Measurements from ENCODE around the gene PTPRG. TPM values are rescaled to one million over a fixed set of nuclear protein-coding genes. Genes with fewer than 3 reads are reported as not detected.
A peak's percentile ranks its signal among the peaks of the same experiment; 100 is the strongest.

The PTPRG gene
- total and polyA plus RNA-seq, 10 of the 15 experiments (the other 5 are each of a cell fraction or from before 2014, with no cell fraction given), result 0.29 to 20.7 (median 1.4) TPM

DNA sequence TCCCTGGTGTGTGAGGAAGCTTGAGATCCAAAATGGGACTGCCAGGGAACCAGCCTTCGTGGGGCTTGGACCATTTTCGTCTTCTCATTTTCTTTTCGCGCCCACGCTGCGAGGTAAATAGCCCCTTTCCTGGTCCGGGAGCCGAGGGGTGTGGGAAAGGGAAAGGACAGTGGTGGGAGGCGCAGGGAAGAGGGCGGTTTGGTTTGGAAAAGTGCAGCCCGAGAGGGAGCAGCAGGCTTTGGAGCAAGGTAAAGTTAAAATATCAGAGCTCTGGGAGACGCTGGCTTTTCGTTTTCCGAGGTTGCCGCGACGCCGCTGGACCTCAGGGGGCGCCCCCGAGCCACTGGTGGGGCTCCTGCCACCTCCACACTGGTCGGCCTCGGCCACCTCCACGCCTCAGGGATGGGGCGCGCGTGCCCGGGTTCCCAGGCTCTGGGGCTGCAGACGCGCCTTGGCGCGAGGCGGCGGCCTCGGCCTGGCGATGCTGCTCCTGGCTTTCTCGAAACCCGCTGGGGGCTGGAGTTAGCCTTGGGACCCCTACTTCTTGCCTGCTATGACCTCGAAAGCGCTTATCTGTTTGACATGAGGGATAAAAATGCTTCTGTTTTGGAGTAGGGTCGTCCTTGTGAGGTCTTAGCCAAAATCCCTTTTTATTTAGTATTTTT is 3.2 kb downstream of the PTPRG start:
- in situ Hi-C loops (cut with MboI), result loop anchor here (10.0 kb wide), 1 partner anchor 620 kb away; no protein-coding TSS in a partner anchor
- H3K4me3 ChIP-seq, result no peak overlapping the region
- SMC1A ChIA-PET (ENCODE audit: uncharacterized antibody, unreplicated experiment), result interaction anchor here (0.6 to 5.4 kb wide), 63 partner anchors 9 to 624 kb away, joined by 3 to 97 read pairs (median 5); no protein-coding TSS in a partner anchor
- 14% methylated on average over 40 of the region's 40 CpGs for WGBS (ENCODE audit: insufficient coverage, insufficient replicate concordance, low lambda C conversion rate, missing lambda C conversion rate)
- peaks cover 5 to 20% of the 10 kb centered on the region in 2 experiments for H3K27me3 ChIP-seq (replicated peaks in 1 of 2; ENCODE audit: control insufficient read depth in 2 of 2, insufficient read depth in 2 of 2, low read length in 1 of 2)
- no peaks in the 10 kb centered on the region for H3K79me2 ChIP-seq (ENCODE audit: control insufficient read depth, insufficient read depth, low read length)
- H4K20me1 ChIP-seq (ENCODE audit: control insufficient read depth, insufficient read depth), result no peaks in the 10 kb centered on the region
- no peak overlapping the region for H3K4me2 ChIP-seq (ENCODE audit: control insufficient read depth, insufficient read depth)
- no peaks in the 10 kb centered on the region for H3K36me3 ChIP-seq (ENCODE audit: control insufficient read depth in 2 of 2, insufficient read depth in 2 of 2, low read length in 1 of 2)
- H2AFZ ChIP-seq (ENCODE audit: control insufficient read depth, low read depth, low read length), result no peak overlapping the region
- intact Hi-C loops (cut with micrococcal nuclease; ENCODE audit: unreplicated experiment), result loop anchor here (5.0 to 10.0 kb wide), 8 partner anchors 73 to 623 kb away; no protein-coding TSS in a partner anchor
- POLR2A ChIA-PET, result interaction anchor here (0.7 to 1.7 kb wide), 9 partner anchors 104 to 623 kb away, joined by 3 to 5 read pairs (median 3); no protein-coding TSS in a partner anchor
- FAIRE-seq (no peak), DNase-seq (ENCODE audit: low read depth, low spot score) (no peak), ATAC-seq (peak; percentile 37)
- no peak overlapping the region for H3K9ac ChIP-seq (ENCODE audit: control insufficient read depth, insufficient read depth, low read length)
- RAD21 ChIA-PET (ENCODE audit: unreplicated experiment), result interaction anchor here (0.5 to 6.1 kb wide), 78 partner anchors 8 to 672 kb away, joined by 3 to 113 read pairs (median 4); no protein-coding TSS in a partner anchor
- BruUV-seq (replicated peaks), result no TSS peak
- no peaks in the 10 kb centered on the region for H3K9me3 ChIP-seq (replicated peaks; ENCODE audit: control insufficient read depth, insufficient read depth, low read length)
- no peaks in the 10 kb centered on the region for H3K4me1 ChIP-seq (ENCODE audit: control insufficient read depth, insufficient read depth, low read length)
- CTCF ChIA-PET, result interaction anchor here (0.6 to 6.3 kb wide), 73 partner anchors 9 to 980 kb away, joined by 3 to 97 read pairs (median 4); no protein-coding TSS in a partner anchor
- H3K27ac ChIP-seq (ENCODE audit: control insufficient read depth, insufficient read depth), result no peak overlapping the region
- TF ChIP-seq TCF12 (IDR thresholded peaks at IDR 0.05; ENCODE audit: low read depth, low read length), result no peak
- TF ChIP-seq, protein P1, sequence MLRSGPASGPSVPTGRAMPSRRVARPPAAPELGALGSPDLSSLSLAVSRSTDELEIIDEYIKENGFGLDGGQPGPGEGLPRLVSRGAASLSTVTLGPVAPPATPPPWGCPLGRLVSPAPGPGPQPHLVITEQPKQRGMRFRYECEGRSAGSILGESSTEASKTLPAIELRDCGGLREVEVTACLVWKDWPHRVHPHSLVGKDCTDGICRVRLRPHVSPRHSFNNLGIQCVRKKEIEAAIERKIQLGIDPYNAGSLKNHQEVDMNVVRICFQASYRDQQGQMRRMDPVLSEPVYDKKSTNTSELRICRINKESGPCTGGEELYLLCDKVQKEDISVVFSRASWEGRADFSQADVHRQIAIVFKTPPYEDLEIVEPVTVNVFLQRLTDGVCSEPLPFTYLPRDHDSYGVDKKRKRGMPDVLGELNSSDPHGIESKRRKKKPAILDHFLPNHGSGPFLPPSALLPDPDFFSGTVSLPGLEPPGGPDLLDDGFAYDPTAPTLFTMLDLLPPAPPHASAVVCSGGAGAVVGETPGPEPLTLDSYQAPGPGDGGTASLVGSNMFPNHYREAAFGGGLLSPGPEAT (IDR thresholded peaks at IDR 0.05; ENCODE audit: low read depth), result no peak
- TF ChIP-seq NR2C1 (IDR thresholded peaks at IDR 0.05), result no peak
- peak; percentile 78; the same call in 1 of the 2 replicates for TF ChIP-seq SMARCA5 (IDR thresholded peaks at IDR 0.05)
- TF ChIP-seq ZNF24 (IDR thresholded peaks at IDR 0.05), result no peak
- TF ChIP-seq, protein P2, sequence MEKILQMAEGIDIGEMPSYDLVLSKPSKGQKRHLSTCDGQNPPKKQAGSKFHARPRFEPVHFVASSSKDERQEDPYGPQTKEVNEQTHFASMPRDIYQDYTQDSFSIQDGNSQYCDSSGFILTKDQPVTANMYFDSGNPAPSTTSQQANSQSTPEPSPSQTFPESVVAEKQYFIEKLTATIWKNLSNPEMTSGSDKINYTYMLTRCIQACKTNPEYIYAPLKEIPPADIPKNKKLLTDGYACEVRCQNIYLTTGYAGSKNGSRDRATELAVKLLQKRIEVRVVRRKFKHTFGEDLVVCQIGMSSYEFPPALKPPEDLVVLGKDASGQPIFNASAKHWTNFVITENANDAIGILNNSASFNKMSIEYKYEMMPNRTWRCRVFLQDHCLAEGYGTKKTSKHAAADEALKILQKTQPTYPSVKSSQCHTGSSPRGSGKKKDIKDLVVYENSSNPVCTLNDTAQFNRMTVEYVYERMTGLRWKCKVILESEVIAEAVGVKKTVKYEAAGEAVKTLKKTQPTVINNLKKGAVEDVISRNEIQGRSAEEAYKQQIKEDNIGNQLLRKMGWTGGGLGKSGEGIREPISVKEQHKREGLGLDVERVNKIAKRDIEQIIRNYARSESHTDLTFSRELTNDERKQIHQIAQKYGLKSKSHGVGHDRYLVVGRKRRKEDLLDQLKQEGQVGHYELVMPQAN (conservative IDR thresholded peaks at IDR 0.05), result 0 out of 2 replicates have a peak, but pooled peaks have one; percentile 35
- TF ChIP-seq ATF7 (IDR thresholded peaks at IDR 0.05; ENCODE audit: low read depth), result no peak
- TF ChIP-seq, protein P3, sequence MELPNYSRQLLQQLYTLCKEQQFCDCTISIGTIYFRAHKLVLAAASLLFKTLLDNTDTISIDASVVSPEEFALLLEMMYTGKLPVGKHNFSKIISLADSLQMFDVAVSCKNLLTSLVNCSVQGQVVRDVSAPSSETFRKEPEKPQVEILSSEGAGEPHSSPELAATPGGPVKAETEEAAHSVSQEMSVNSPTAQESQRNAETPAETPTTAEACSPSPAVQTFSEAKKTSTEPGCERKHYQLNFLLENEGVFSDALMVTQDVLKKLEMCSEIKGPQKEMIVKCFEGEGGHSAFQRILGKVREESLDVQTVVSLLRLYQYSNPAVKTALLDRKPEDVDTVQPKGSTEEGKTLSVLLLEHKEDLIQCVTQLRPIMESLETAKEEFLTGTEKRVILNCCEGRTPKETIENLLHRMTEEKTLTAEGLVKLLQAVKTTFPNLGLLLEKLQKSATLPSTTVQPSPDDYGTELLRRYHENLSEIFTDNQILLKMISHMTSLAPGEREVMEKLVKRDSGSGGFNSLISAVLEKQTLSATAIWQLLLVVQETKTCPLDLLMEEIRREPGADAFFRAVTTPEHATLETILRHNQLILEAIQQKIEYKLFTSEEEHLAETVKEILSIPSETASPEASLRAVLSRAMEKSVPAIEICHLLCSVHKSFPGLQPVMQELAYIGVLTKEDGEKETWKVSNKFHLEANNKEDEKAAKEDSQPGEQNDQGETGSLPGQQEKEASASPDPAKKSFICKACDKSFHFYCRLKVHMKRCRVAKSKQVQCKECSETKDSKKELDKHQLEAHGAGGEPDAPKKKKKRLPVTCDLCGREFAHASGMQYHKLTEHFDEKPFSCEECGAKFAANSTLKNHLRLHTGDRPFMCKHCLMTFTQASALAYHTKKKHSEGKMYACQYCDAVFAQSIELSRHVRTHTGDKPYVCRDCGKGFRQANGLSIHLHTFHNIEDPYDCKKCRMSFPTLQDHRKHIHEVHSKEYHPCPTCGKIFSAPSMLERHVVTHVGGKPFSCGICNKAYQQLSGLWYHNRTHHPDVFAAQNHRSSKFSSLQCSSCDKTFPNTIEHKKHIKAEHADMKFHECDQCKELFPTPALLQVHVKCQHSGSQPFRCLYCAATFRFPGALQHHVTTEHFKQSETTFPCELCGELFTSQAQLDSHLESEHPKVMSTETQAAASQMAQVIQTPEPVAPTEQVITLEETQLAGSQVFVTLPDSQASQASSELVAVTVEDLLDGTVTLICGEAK (IDR thresholded peaks at IDR 0.05; ENCODE audit: borderline replicate concordance), result no peak
- no peak for TF ChIP-seq TBL1XR1 (IDR thresholded peaks at IDR 0.05; ENCODE audit: low read depth, low read length)
- no peak for TF ChIP-seq FOS (IDR thresholded peaks at IDR 0.05; ENCODE audit: borderline replicate concordance, extremely low read depth, insufficient read length)
- no peak for TF ChIP-seq TAF1 (IDR thresholded peaks at IDR 0.05; ENCODE audit: borderline replicate concordance, low read depth, low read length)
- peak; percentile 59; the same call in 1 of the 2 replicates for TF ChIP-seq BACH1 (IDR thresholded peaks at IDR 0.05; ENCODE audit: borderline replicate concordance)
- TF ChIP-seq HDAC6 (IDR thresholded peaks at IDR 0.05; ENCODE audit: unreplicated experiment), result no peak
- peak in 1 of 2 experiments; percentile 42; a peak in 1 of 4 replicates for TF ChIP-seq IKZF2 (IDR thresholded peaks at IDR 0.05)
- TF ChIP-seq POLR2AphosphoS2 (IDR thresholded peaks at IDR 0.05; ENCODE audit: low read depth, low read length), result no peak
- no peak for TF ChIP-seq ZNF207 (IDR thresholded peaks at IDR 0.05; ENCODE audit: borderline replicate concordance)
